GM18511 (cell line): ENCODE results near the gene RTCB.

Source experiments
- ATAC-seq: cut with Tn5 transposase; IDR thresholded peaks from one replicate; pipeline ENCODE4 v1.9.1; 2021; ENCODE audit warnings: mild to moderate bottlenecking, moderate library complexity; ENCODE audit not compliant: unreplicated experiment

Gene RTCB

GRCh38 chr22:32411829-32412592 is at the start of gene RTCB:
TSS of gene RTCB (minus strand) at chr22:32412247. CDS start at chr22:32412156, 91 bp downstream.
- ATAC-seq, result peak; percentile 59

- ATAC-seq, result no peak
Observed at GRCh38 chr22:32457031-32457430, 45.0 kb upstream of the RTCB start.

- ATAC-seq, result no peak
Observed at GRCh38 chr22:32448980-32449379, 36.9 kb upstream of the RTCB start.

GRCh38 chr22:32446321-32446720 is 34.3 kb upstream of the RTCB start:
- no peak for ATAC-seq

- ATAC-seq, result no peak
Observed at GRCh38 chr22:32444068-32444467, 32.0 kb upstream of the RTCB start.

- ATAC-seq, result no peak
Observed at GRCh38 chr22:32430352-32430751, 18.3 kb upstream of the RTCB start.

GRCh38 chr22:32426881-32427280 is 14.8 kb upstream of the RTCB start:
- ATAC-seq, result no peak

GRCh38 chr22:32423664-32424063 is 11.6 kb upstream of the RTCB start:
- ATAC-seq, result no peak

GRCh38 chr22:32422062-32422461 is 10.0 kb upstream of the RTCB start:
- ATAC-seq, result no peak

- ATAC-seq, result no peak
Observed at GRCh38 chr22:32421484-32421883, 9.4 kb upstream of the RTCB start.

GRCh38 chr22:32417906-32418305 is 5.9 kb upstream of the RTCB start:
- ATAC-seq, result no peak

- ATAC-seq, result no peak
Observed at GRCh38 chr22:32416556-32417085, 4.6 kb upstream of the RTCB start.

- no peak for ATAC-seq
Observed at GRCh38 chr22:32414191-32414590, 2.1 kb upstream of the RTCB start.

- no peak for ATAC-seq
Observed at GRCh38 chr22:32413719-32414118, 1.7 kb upstream of the RTCB start.

GRCh38 chr22:32411402-32411801 is 645 bp downstream of the RTCB start:
- ATAC-seq, result no peak

GRCh38 chr22:32410459-32410858 is 1.6 kb downstream of the RTCB start:
- no peak for ATAC-seq

- ATAC-seq, result no peak
Observed at GRCh38 chr22:32409977-32410376, 2.1 kb downstream of the RTCB start.

- ATAC-seq, result no peak
Observed at GRCh38 chr22:32407936-32408335, 4.1 kb downstream of the RTCB start.

GRCh38 chr22:32407312-32407711 is 4.7 kb downstream of the RTCB start:
- ATAC-seq, result peak; percentile 71

GRCh38 chr22:32404021-32404420 is 8.0 kb downstream of the RTCB start:
- no peak for ATAC-seq

GRCh38 chr22:32401486-32401885 is 10.6 kb downstream of the RTCB start:
- no peak for ATAC-seq

- no peak for ATAC-seq
Observed at GRCh38 chr22:32396746-32397145, 15.3 kb downstream of the RTCB start.

- ATAC-seq, result no peak
Observed at GRCh38 chr22:32396255-32396654, 15.8 kb downstream of the RTCB start.
